TTC549 (cell line): ENCODE results near the gene ST6GALNAC3.
"Not testable (repeated sequence)": the region's sequence is repeated elsewhere in the genome, so short reads cannot be mapped to it uniquely, and the experiment has no call there.

Experiments used
- FAIRE-seq: peaks from 2 replicates; lab custom pipeline; 2012; peaks lifted over from hg19 to GRCh38; lab: Jason Lieb, UNC

The ST6GALNAC3 gene

GRCh38 chr1:76106719-76107235 lies 32.2 kb downstream of the ST6GALNAC3 start:
- no peak for FAIRE-seq

GRCh38 chr1:76109404-76109803 lies 34.9 kb downstream of the ST6GALNAC3 start:
- FAIRE-seq = no peak

GRCh38 chr1:76109901-76110560 lies 35.5 kb downstream of the ST6GALNAC3 start:
- no peak for FAIRE-seq

- no peak for FAIRE-seq
Observed at GRCh38 chr1:76110666-76111065, 36.1 kb downstream of the ST6GALNAC3 start.

GRCh38 chr1:76112321-76112720 lies 37.8 kb downstream of the ST6GALNAC3 start:
- not testable (repeated sequence) for FAIRE-seq

- FAIRE-seq = no peak
Observed at GRCh38 chr1:76113446-76113845, 38.9 kb downstream of the ST6GALNAC3 start.

GRCh38 chr1:76115171-76115570 lies 40.6 kb downstream of the ST6GALNAC3 start:
- FAIRE-seq = no peak

GRCh38 chr1:76121850-76122249 lies 47.3 kb downstream of the ST6GALNAC3 start:
- FAIRE-seq = no peak

GRCh38 chr1:76122271-76122670 lies 47.7 kb downstream of the ST6GALNAC3 start:
- FAIRE-seq = no peak

- FAIRE-seq = not testable (repeated sequence)
Observed at GRCh38 chr1:76123411-76124064, 49.0 kb downstream of the ST6GALNAC3 start.

- no peak for FAIRE-seq
Observed at GRCh38 chr1:76124196-76124595, 49.6 kb downstream of the ST6GALNAC3 start.

GRCh38 chr1:76125473-76126219 lies 51.1 kb downstream of the ST6GALNAC3 start:
- FAIRE-seq = no peak

GRCh38 chr1:76128096-76128495 lies 53.5 kb downstream of the ST6GALNAC3 start:
- FAIRE-seq = no peak

- no peak for FAIRE-seq
Observed at GRCh38 chr1:76129731-76130130, 55.2 kb downstream of the ST6GALNAC3 start.

GRCh38 chr1:76130992-76131391 lies 56.4 kb downstream of the ST6GALNAC3 start:
- no peak for FAIRE-seq

GRCh38 chr1:76133977-76134376 lies 59.4 kb downstream of the ST6GALNAC3 start:
- FAIRE-seq = no peak

GRCh38 chr1:76135835-76136234 lies 61.3 kb downstream of the ST6GALNAC3 start:
- FAIRE-seq = no peak

- no peak for FAIRE-seq
Observed at GRCh38 chr1:76136894-76137293, 62.3 kb downstream of the ST6GALNAC3 start.

- no peak for FAIRE-seq
Observed at GRCh38 chr1:76137746-76138145, 63.2 kb downstream of the ST6GALNAC3 start.

GRCh38 chr1:76138217-76138616 lies 63.7 kb downstream of the ST6GALNAC3 start:
- FAIRE-seq = no peak

- no peak for FAIRE-seq
Observed at GRCh38 chr1:76140227-76140626, 65.7 kb downstream of the ST6GALNAC3 start.

- no peak for FAIRE-seq
Observed at GRCh38 chr1:76141929-76142328, 67.4 kb downstream of the ST6GALNAC3 start.
